ENCODE measurements around the gene BLOC1S5. TPM values are rescaled to one million over a fixed set of nuclear protein-coding genes. Genes with fewer than 3 reads are reported as not detected.

BLOC1S5 gene
- total and polyA plus RNA-seq, 9 of the 15 experiments (the other 6 are each of a cell fraction or from before 2014, with no cell fraction given) = 8.5 to 41.0 (median 27.7) TPM

DNA sequence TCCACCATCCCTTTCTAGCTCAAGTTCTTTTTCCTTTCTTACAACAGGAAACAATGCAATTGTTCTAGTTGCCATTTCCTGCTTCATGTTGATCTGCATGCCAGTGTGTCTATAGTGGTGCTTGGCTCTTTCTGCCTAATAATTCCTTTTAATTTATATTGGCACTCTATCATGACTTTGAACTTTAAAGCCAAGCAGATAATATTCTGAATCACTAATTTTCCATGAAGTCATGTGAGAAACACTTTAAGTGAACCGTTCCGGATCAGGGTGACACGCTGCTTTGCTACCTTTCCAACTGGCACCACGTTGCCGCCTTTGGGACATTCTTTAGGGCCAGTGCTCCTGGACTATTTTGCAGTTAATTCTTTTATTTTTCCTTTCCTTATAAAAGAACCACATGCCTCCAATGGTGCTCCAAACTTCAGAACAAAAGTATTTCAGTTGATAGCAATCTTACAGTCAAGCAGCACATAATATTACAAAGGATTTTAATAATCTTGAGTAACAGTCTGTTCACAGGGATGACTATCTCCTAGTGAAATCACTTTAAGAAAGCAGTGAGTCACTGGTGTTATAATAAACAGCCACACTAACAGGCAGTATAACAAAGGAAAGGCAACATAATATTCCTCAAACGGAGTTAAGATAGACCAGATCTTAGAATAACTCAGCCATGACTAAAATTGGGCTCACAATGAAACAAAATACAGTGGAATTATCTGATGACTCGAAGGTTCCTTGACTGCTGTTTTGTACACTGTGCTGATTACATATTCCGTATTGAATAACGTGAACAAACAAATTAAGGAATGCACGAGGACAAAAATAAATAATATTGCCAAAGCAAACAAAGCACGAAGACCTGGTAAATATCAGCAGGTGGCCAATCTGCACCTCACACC lies 19.0 kb upstream of the BLOC1S5 start (continued):
- TF ChIP-seq MYC (IDR thresholded peaks at IDR 0.05; ENCODE audit: low read depth, low read length) (no peak), MYC (CRISPR knock-in tag; IDR thresholded peaks at IDR 0.05; ENCODE audit: borderline replicate concordance, low read depth) (no peak), PTTG1 (tag; IDR thresholded peaks at IDR 0.05; ENCODE audit: low read depth) (0 out of 2 replicates have a peak, but pooled peaks have one; percentile 25), PHF21A (IDR thresholded peaks at IDR 0.05; ENCODE audit: borderline replicate concordance, low read depth) (peak; percentile 41; the same call in 1 of the 2 replicates), PCBP2 (IDR thresholded peaks at IDR 0.05; ENCODE audit: low read depth, low read length, poor library complexity, severe bottlenecking) (no peak), GATA2 (CRISPR knock-in tag; IDR thresholded peaks at IDR 0.05) (0 out of 2 replicates have a peak, but pooled peaks have one; percentile 23), KLF16 (IDR thresholded peaks at IDR 0.05) (no peak), RFX7 (CRISPR knock-in tag; IDR thresholded peaks at IDR 0.05) (no peak), HDAC1 (IDR thresholded peaks at IDR 0.05) (0 out of 4 replicates have a peak, but pooled peaks of 1 of the 2 experiments have one; percentile 23), SOX6 (IDR thresholded peaks at IDR 0.05) (peak; percentile 92), ZNF79 (CRISPR knock-in tag; IDR thresholded peaks at IDR 0.05; ENCODE audit: low read depth) (no peak), SMAD2 (IDR thresholded peaks at IDR 0.05; ENCODE audit: low read depth, low read length) (no peak), ADNP (tag; IDR thresholded peaks at IDR 0.05) (0 out of 2 replicates have a peak, but pooled peaks have one; percentile 5), JUND (IDR thresholded peaks at IDR 0.05; ENCODE audit: borderline replicate concordance, low read depth, low read length) (peak; percentile 82), JUND (tag; IDR thresholded peaks at IDR 0.05; ENCODE audit: borderline replicate concordance, low read depth, low read length) (peak; percentile 55; the same call in 1 of the 3 replicates), YY1 (IDR thresholded peaks at IDR 0.05; ENCODE audit: borderline replicate concordance in 1 of 3, control insufficient read depth in 1 of 3, extremely low read depth in 1 of 3, insufficient read depth in 3 of 3, insufficient read length in 1 of 3, insufficient replicate concordance in 2 of 3, low read depth in 1 of 3, low read length in 2 of 3) (no peak)
- TF ChIP-seq, protein P1, sequence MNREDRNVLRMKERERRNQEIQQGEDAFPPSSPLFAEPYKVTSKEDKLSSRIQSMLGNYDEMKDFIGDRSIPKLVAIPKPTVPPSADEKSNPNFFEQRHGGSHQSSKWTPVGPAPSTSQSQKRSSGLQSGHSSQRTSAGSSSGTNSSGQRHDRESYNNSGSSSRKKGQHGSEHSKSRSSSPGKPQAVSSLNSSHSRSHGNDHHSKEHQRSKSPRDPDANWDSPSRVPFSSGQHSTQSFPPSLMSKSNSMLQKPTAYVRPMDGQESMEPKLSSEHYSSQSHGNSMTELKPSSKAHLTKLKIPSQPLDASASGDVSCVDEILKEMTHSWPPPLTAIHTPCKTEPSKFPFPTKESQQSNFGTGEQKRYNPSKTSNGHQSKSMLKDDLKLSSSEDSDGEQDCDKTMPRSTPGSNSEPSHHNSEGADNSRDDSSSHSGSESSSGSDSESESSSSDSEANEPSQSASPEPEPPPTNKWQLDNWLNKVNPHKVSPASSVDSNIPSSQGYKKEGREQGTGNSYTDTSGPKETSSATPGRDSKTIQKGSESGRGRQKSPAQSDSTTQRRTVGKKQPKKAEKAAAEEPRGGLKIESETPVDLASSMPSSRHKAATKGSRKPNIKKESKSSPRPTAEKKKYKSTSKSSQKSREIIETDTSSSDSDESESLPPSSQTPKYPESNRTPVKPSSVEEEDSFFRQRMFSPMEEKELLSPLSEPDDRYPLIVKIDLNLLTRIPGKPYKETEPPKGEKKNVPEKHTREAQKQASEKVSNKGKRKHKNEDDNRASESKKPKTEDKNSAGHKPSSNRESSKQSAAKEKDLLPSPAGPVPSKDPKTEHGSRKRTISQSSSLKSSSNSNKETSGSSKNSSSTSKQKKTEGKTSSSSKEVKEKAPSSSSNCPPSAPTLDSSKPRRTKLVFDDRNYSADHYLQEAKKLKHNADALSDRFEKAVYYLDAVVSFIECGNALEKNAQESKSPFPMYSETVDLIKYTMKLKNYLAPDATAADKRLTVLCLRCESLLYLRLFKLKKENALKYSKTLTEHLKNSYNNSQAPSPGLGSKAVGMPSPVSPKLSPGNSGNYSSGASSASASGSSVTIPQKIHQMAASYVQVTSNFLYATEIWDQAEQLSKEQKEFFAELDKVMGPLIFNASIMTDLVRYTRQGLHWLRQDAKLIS (CRISPR knock-in tag; IDR thresholded peaks at IDR 0.05) = no peak
- TF ChIP-seq, protein P2, sequence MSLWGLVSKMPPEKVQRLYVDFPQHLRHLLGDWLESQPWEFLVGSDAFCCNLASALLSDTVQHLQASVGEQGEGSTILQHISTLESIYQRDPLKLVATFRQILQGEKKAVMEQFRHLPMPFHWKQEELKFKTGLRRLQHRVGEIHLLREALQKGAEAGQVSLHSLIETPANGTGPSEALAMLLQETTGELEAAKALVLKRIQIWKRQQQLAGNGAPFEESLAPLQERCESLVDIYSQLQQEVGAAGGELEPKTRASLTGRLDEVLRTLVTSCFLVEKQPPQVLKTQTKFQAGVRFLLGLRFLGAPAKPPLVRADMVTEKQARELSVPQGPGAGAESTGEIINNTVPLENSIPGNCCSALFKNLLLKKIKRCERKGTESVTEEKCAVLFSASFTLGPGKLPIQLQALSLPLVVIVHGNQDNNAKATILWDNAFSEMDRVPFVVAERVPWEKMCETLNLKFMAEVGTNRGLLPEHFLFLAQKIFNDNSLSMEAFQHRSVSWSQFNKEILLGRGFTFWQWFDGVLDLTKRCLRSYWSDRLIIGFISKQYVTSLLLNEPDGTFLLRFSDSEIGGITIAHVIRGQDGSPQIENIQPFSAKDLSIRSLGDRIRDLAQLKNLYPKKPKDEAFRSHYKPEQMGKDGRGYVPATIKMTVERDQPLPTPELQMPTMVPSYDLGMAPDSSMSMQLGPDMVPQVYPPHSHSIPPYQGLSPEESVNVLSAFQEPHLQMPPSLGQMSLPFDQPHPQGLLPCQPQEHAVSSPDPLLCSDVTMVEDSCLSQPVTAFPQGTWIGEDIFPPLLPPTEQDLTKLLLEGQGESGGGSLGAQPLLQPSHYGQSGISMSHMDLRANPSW (CRISPR knock-in tag; IDR thresholded peaks at IDR 0.05) = no peak
- TF ChIP-seq, protein P3, sequence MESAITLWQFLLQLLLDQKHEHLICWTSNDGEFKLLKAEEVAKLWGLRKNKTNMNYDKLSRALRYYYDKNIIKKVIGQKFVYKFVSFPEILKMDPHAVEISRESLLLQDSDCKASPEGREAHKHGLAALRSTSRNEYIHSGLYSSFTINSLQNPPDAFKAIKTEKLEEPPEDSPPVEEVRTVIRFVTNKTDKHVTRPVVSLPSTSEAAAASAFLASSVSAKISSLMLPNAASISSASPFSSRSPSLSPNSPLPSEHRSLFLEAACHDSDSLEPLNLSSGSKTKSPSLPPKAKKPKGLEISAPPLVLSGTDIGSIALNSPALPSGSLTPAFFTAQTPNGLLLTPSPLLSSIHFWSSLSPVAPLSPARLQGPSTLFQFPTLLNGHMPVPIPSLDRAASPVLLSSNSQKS (CRISPR knock-in tag; IDR thresholded peaks at IDR 0.05) = no peak
